HG03442 (cell line): ENCODE results near the gene DOCK11.

Source experiments
- ATAC-seq: cut with Tn5 transposase; IDR thresholded peaks from one replicate; pipeline ENCODE4 v1.9.1; 2021; ENCODE audit warnings: mild to moderate bottlenecking, moderate library complexity; ENCODE audit not compliant: unreplicated experiment

DOCK11 gene

GRCh38 chrX:118528071-118528737, 32.6 kb downstream of the DOCK11 start:
- ATAC-seq = peak; percentile 63

GRCh38 chrX:118530219-118530911, 34.8 kb downstream of the DOCK11 start:
- no peak for ATAC-seq

GRCh38 chrX:118534716-118535493, 39.3 kb downstream of the DOCK11 start:
- ATAC-seq = no peak

GRCh38 chrX:118536204-118536603, 40.6 kb downstream of the DOCK11 start:
- peak; percentile 74 for ATAC-seq

- peak; percentile 47 for ATAC-seq
Measured at GRCh38 chrX:118536687-118537461, 41.3 kb downstream of the DOCK11 start.

GRCh38 chrX:118538386-118538785, 42.8 kb downstream of the DOCK11 start:
- no peak for ATAC-seq

GRCh38 chrX:118540342-118540741, 44.7 kb downstream of the DOCK11 start:
- ATAC-seq = no peak

- ATAC-seq = no peak
Measured at GRCh38 chrX:118541482-118541881, 45.9 kb downstream of the DOCK11 start.

- ATAC-seq = no peak
Measured at GRCh38 chrX:118545510-118545909, 49.9 kb downstream of the DOCK11 start.

- ATAC-seq = no peak
Measured at GRCh38 chrX:118548841-118549240, 53.2 kb downstream of the DOCK11 start.

GRCh38 chrX:118550792-118551191, 55.2 kb downstream of the DOCK11 start:
- ATAC-seq = no peak

- no peak for ATAC-seq
Measured at GRCh38 chrX:118551426-118551825, 55.8 kb downstream of the DOCK11 start.

- ATAC-seq = no peak
Measured at GRCh38 chrX:118552121-118552900, 56.7 kb downstream of the DOCK11 start.

- no peak for ATAC-seq
Measured at GRCh38 chrX:118553042-118553710, 57.6 kb downstream of the DOCK11 start.

GRCh38 chrX:118554511-118554910, 58.9 kb downstream of the DOCK11 start:
- ATAC-seq = no peak

GRCh38 chrX:118558926-118559325, 63.3 kb downstream of the DOCK11 start:
- no peak for ATAC-seq

GRCh38 chrX:118560489-118560888, 64.9 kb downstream of the DOCK11 start:
- no peak for ATAC-seq

GRCh38 chrX:118562582-118563164, 67.1 kb downstream of the DOCK11 start:
- no peak for ATAC-seq

GRCh38 chrX:118564498-118564897, 68.9 kb downstream of the DOCK11 start:
- no peak for ATAC-seq
